ENCODE results near the gene DYNC2I2. TPM values are rescaled to one million over a fixed set of nuclear protein-coding genes. Genes with fewer than 3 reads are reported as not detected.
"Not testable (repeated sequence)": the region's sequence is repeated elsewhere in the genome, so short reads cannot be mapped to it uniquely, and the experiment has no call there.

Gene DYNC2I2
- total RNA-seq (26.9 TPM), polyA plus RNA-seq (30.3 TPM)

GRCh38 chr9:128656416-128657343, at the start of gene DYNC2I2:
TSS of gene DYNC2I2 (minus strand) at chr9:128656847. CDS start at chr9:128656726, 121 bp downstream.
- H3K4me1 ChIP-seq (ENCODE audit: insufficient read depth): no peaks in the 10 kb centered on the region
- WGBS: under 1% methylated on average over 86 of the region's 86 CpGs
- H3K4me3 ChIP-seq (ENCODE audit: low read depth, low read length): peak within 1 kb of the TSS; percentile 80
- peak; percentile 87 for DNase-seq (ENCODE audit: extremely low spot score)
- H3K36me3 ChIP-seq (ENCODE audit: insufficient read depth): no peaks in the 10 kb centered on the region
- peak within 1 kb of the TSS; percentile 99 for H3K27ac ChIP-seq (ENCODE audit: low read depth)

- no peaks in the 10 kb centered on the region for H3K4me1 ChIP-seq (ENCODE audit: insufficient read depth)
- H3K27ac ChIP-seq (ENCODE audit: low read depth): no peak overlapping the region
- no peak overlapping the region for H3K4me3 ChIP-seq (ENCODE audit: low read depth, low read length)
- WGBS: 93% methylated on average over 1 of the region's 1 CpG
- DNase-seq (ENCODE audit: extremely low spot score): no peak
- no peaks in the 10 kb centered on the region for H3K36me3 ChIP-seq (ENCODE audit: insufficient read depth)
Observed at GRCh38 chr9:128706045-128706444, 49.4 kb upstream of the DYNC2I2 start.

DNA sequence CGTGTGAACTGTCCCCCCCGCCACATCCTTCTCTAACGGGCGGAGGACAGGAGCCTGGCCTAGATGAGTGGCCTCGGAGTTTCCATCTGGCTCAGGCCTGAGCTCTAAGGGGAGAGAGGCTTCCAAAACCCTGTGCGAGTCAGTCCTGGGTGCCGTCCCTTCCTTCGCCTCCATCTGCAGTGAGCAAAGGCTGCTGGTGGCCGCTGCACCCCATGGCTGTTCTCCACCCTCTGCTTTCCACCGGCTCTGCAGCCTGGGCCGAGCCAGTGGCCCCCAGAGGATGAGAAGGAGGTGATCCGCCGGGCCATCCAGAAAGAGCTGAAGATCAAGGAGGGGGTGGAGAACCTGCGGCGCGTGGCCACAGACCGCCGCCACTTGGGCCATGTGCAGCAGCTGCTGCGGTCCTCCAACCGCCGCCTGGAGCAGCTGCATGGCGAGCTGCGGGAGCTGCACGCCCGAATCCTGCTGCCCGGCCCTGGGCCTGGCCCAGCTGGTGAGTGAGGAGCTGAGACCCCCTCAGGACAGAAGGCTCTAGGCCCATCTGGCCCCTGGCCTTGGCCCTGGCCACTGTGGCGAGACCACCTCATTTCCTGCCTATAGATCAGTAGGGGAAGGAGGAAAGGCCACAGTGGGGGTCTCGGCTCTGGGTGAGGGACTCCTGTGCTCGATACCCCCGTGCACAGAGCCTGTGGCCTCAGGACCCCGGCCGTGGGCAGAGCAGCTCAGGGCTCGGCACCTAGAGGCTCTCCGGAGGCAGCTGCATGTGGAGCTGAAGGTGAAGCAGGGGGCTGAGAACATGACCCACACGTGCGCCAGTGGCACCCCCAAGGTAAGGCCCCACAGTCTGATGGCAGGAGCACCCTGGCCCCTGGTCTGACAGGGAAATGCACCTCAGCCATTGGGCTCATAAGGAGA, 48.7 kb upstream of the DYNC2I2 start:
- Histone ChIP-seq H3K4me1 (ENCODE audit: insufficient read depth) (no peaks in the 10 kb centered on the region), H3K36me3 (ENCODE audit: insufficient read depth) (no peaks in the 10 kb centered on the region), H3K4me3 (ENCODE audit: low read depth, low read length) (no peak overlapping the region), H3K27ac (ENCODE audit: low read depth) (no peak overlapping the region)
- 89% methylated on average over 36 of the region's 36 CpGs for WGBS
- DNase-seq (ENCODE audit: extremely low spot score): no peak

GRCh38 chr9:128704356-128704670, 47.7 kb upstream of the DYNC2I2 start:
- DNase-seq (ENCODE audit: extremely low spot score): no peak
- no peaks in the 10 kb centered on the region for H3K4me1 ChIP-seq (ENCODE audit: insufficient read depth)
- no peaks in the 10 kb centered on the region for H3K36me3 ChIP-seq (ENCODE audit: insufficient read depth)
- peak overlapping the region; percentile 1 for H3K27ac ChIP-seq (ENCODE audit: low read depth)
- no peak overlapping the region for H3K4me3 ChIP-seq (ENCODE audit: low read depth, low read length)
- WGBS: 88% methylated on average over 5 of the region's 5 CpGs

DNA sequence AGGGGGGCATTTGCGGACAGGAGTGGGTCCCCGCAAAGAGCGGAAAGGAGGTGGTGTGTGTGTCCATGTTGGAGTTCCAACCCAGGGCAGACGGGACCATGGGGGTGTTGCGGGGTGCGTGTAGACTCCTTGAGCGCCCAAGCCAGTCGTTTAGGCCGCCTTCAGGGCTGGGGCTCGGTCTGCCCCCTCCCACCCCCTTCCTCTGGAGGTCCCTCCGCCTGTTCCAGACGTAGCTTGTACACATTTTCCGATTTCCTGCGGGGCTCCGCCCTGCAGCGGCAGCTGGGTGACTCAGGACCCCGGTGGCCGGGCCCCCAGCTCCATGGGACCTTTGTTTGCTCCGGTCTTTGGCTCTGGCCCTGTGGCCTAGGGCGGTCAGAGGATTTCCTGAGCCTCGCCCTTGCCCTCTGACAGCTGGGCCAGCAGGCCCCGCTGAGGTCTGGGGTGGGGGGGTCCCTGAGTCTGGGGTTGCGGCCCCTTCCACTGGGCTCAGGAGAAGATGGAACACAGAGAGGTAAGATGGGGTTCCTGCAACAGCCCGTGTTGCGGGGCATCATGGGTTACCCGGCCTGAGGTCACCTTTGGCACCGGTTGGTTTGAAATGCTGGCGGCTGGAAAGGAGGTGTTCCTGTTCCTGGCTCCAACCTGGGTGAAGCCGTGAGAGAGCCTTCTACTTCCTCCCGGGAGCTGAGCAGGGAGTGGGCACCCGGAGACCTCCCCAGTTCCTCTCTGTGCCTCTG, 47.1 kb upstream of the DYNC2I2 start:
- H3K27ac ChIP-seq (ENCODE audit: low read depth): peak overlapping the region; percentile 1
- WGBS: 77% methylated on average over 31 of the region's 31 CpGs
- no peak for DNase-seq (ENCODE audit: extremely low spot score)
- no peak overlapping the region for H3K4me3 ChIP-seq (ENCODE audit: low read depth, low read length)
- no peaks in the 10 kb centered on the region for H3K4me1 ChIP-seq (ENCODE audit: insufficient read depth)
- no peaks in the 10 kb centered on the region for H3K36me3 ChIP-seq (ENCODE audit: insufficient read depth)

DNA sequence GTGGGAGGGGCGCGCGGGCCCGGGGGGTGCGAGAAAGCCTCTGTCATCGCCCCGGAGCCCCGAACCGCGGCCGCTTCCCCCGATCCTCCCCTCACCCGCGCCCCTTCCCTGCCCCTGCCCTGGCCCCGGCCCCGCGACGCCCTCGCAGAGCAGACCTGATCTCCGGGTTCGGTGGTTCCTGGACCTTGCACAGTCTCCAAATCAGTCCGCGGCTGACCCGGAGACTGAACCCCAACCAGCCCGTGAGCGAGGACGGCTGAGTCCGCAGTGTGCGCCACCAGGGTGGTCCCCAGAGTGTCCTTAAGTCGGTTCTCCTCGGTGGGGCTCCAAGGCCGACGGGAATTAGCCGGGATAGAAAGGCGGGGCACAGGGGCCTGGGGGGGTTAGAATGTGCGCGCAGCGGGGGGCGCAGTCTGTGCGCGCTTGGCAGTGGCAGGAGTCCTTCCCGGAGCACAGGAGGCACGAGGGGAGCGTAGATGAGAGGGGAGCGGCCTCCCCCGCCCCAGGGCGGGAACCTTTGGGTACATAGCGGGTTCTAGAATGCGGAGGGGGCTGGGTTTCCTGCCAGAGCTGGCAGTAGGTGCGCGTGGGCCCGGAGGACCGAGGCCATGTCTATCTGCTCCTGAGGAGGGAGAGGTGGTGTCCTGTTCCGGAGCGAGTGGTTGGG, 46.4 kb upstream of the DYNC2I2 start:
- no peak for DNase-seq (ENCODE audit: extremely low spot score)
- Histone ChIP-seq H3K36me3 (ENCODE audit: insufficient read depth) (no peaks in the 10 kb centered on the region), H3K4me1 (ENCODE audit: insufficient read depth) (no peaks in the 10 kb centered on the region), H3K4me3 (ENCODE audit: low read depth, low read length) (peak overlapping the region; percentile 58), H3K27ac (ENCODE audit: low read depth) (peak overlapping the region; percentile 39)
- WGBS: 6% methylated on average over 55 of the region's 55 CpGs

DNA sequence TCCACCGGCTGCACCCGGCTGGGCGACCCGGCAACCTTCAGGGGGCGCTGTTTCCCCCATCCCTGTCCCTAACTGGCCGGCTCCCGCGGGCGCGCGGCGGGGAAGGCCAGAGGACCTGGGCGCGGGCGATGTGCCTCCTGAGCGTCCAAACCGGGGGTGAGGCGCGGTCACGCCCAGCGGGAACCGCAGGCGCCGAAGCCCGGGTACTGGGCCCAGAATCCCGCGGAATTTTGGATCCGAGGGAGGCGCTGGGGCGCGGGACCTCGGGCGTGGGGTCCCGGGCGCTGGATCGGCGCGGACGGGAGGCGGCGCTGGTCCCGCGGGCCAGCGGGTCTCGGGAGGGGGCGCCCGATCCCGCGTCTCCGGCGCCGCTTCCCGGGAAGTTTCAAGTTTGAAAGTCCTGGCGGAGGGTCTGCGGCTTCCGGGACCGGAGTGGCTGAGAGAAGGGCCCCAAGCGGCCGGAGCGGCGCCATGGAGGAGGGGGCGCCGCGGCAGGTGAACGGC, 45.9 kb upstream of the DYNC2I2 start, which contains the start of gene PKN3:
TSS of gene PKN3 (plus strand) at position 59 of the 504 bp plus-strand sequence. CDS start at position 472, 413 bp downstream.
- DNase-seq (ENCODE audit: extremely low spot score): peak; percentile 42
- WGBS: under 1% methylated on average over 65 of the region's 65 CpGs
- no peaks in the 10 kb centered on the region for H3K36me3 ChIP-seq (ENCODE audit: insufficient read depth)
- no peaks in the 10 kb centered on the region for H3K4me1 ChIP-seq (ENCODE audit: insufficient read depth)
- peak within 1 kb of the TSS; percentile 64 for H3K27ac ChIP-seq (ENCODE audit: low read depth)
- H3K4me3 ChIP-seq (ENCODE audit: low read depth, low read length): peak within 1 kb of the TSS; percentile 58

GRCh38 chr9:128701227-128701854, 44.7 kb upstream of the DYNC2I2 start:
- H3K4me1 ChIP-seq (ENCODE audit: insufficient read depth): no peaks in the 10 kb centered on the region
- DNase-seq (ENCODE audit: extremely low spot score): no peak
- no peak overlapping the region for H3K4me3 ChIP-seq (ENCODE audit: low read depth, low read length)
- H3K27ac ChIP-seq (ENCODE audit: low read depth): no peak overlapping the region
- H3K36me3 ChIP-seq (ENCODE audit: insufficient read depth): peaks cover 2% of the 10 kb centered on the region
- WGBS: 60% methylated on average over 10 of the region's 10 CpGs

DNA sequence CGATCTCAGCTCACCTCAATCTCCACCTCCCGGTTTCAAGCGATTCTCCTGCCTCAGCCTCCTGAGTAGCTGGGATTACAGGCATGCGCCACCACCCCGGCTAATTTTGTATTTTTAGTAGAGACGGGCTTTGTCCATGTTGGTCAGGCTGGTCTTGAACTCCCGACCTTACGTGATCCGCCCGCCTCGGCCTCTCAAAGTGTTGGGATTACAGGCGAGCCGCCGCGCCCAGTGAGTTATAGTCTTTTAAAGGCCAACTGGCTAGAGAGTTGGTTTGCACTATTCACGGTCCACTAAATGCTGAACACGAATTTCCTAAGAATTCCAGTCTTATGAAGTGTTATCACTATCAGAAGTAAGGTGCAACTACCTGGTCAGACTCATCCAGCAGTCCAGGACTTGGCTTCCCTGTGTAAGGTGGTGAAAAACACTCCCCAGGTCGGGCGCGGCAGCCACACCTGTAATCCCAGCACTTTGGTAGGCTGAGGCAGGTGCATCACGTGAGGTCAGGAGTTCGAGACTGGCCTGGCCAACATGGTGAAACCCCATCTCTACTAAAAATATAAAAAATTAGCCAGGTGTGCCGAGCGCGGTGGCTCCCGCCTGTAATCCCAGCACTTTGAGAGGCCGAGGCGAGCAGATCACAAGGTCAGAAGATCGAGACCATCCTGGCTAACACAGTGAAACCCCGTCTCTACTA, 42.6 kb upstream of the DYNC2I2 start:
- H3K36me3 ChIP-seq (ENCODE audit: insufficient read depth); H3K4me3 ChIP-seq (ENCODE audit: low read depth, low read length); H3K27ac ChIP-seq (ENCODE audit: low read depth); DNase-seq (ENCODE audit: extremely low spot score); H3K4me1 ChIP-seq (ENCODE audit: insufficient read depth): not testable (repeated sequence)
- WGBS: 94% methylated on average over 30 of the region's 30 CpGs

GRCh38 chr9:128696923-128697707, 40.5 kb upstream of the DYNC2I2 start:
- DNase-seq (ENCODE audit: extremely low spot score): no peak
- Histone ChIP-seq H3K4me1 (ENCODE audit: insufficient read depth) (no peaks in the 10 kb centered on the region), H3K4me3 (ENCODE audit: low read depth, low read length) (no peak overlapping the region), H3K27ac (ENCODE audit: low read depth) (no peak overlapping the region), H3K36me3 (ENCODE audit: insufficient read depth) (peaks cover 3% of the 10 kb centered on the region)
- WGBS: 68% methylated on average over 8 of the region's 8 CpGs

GRCh38 chr9:128694344-128694743, 37.7 kb upstream of the DYNC2I2 start:
- Histone ChIP-seq H3K27ac (ENCODE audit: low read depth) (no peak overlapping the region), H3K36me3 (ENCODE audit: insufficient read depth) (peaks cover 3% of the 10 kb centered on the region)

More at GRCh38 chr9:128694344-128694743, 37.7 kb upstream of the DYNC2I2 start:
- Histone ChIP-seq H3K4me1 (ENCODE audit: insufficient read depth) (no peaks in the 10 kb centered on the region), H3K4me3 (ENCODE audit: low read depth, low read length) (no peak overlapping the region)
- WGBS: 81% methylated on average over 6 of the region's 6 CpGs
- no peak for DNase-seq (ENCODE audit: extremely low spot score)

Data from urinary bladder (tissue), 4 donors.